GM12875 (cell line): ENCODE measurements around the gene SEM1.
"Not testable (repeated sequence)": the region's sequence is repeated elsewhere in the genome, so short reads cannot be mapped to it uniquely, and the experiment has no call there.

ENCODE experiments used
- H3K4me3 ChIP-seq: one replicate; pipeline ENCODE4 v1.5.1; 2011; ENCODE audit warnings: low read depth, low read length, control low read depth
- CTCF ChIP-seq: IDR thresholded peaks from 2 replicates; pipeline ENCODE4 v1.5.1; 2011; ENCODE audit warnings: low read depth, mild to moderate bottlenecking, control low read depth, inconsistent platforms, low read length, moderate library complexity, borderline replicate concordance; ENCODE audit not compliant: insufficient read depth

The SEM1 gene

GRCh38 chr7:96663871-96664445, 45.7 kb downstream of the SEM1 start:
- no peak for TF ChIP-seq CTCF
- no peak overlapping the region for H3K4me3 ChIP-seq

- H3K4me3 ChIP-seq, result no peak overlapping the region
- TF ChIP-seq CTCF, result no peak
Measured at GRCh38 chr7:96663457-96663856, 46.2 kb downstream of the SEM1 start.

- not testable (repeated sequence) for H3K4me3 ChIP-seq
Measured at GRCh38 chr7:96662151-96662550, 47.5 kb downstream of the SEM1 start.

DNA sequence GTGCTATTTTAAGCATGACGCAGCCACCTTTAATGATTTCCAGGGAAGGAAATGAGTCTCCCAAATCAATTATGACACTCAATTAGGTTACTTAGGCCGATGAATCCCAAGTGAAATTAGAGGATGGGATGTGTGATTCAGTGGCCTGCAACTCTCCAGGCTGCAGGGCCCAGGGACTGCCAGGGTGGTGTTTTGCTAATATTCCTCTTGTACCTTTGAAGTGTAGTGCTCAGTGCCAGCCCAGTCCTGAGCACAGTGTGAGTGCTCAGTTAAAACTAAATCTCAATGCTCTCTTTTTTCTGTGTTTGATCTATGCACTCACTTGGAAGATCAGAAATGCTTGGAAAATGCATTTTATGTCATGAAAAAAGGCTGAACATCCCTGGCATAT, 51.6 kb downstream of the SEM1 start:
- no peak overlapping the region for H3K4me3 ChIP-seq
- TF ChIP-seq CTCF, result no peak

GRCh38 chr7:96657347-96658021, 52.2 kb downstream of the SEM1 start:
- no peak for TF ChIP-seq CTCF
- H3K4me3 ChIP-seq, result no peak overlapping the region

GRCh38 chr7:96655956-96656355, 53.7 kb downstream of the SEM1 start:
- no peak for TF ChIP-seq CTCF
- H3K4me3 ChIP-seq, result no peak overlapping the region

DNA sequence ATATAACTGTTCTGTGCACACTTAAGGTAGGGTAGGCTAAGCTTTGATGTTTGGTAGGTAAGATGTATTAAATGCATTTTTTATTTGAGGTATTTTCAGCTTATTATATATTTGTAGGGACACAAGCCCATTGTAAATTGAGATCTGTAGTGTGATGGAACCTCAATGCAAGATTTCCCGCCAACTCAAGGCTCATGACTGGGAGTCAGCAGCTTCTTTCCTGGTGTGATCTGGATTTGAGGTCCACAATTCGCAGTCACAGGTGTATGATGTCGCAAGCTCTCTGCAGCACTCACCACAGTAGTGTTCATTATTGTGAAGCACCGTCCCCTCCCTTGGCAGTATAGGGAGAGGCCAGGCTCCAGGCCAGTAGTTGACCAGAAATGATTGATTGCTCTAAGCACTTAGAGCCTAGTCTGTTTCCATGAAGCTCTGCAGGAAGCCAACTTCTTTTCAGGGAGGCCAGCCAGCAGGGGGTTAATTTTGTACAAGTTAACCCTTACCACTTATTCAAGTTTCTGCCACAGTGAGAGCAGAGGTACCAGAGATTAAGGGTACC, 54.9 kb downstream of the SEM1 start:
- no peak for TF ChIP-seq CTCF
- no peak overlapping the region for H3K4me3 ChIP-seq
